H9 (cell line): ENCODE data around the gene SPHKAP. TPM values are rescaled to one million over a fixed set of nuclear protein-coding genes. Genes with fewer than 3 reads are reported as not detected.

ENCODE experiments used
- DNase-seq: peaks from one replicate; pipeline ENCODE4 v3.0.0-alpha.2; 2017
- H2AFZ ChIP-seq: one replicate; pipeline ENCODE4 v1.6.1; 2013; ENCODE audit warnings: mild to moderate bottlenecking, low read length, control low read depth, moderate library complexity
- H2AK5ac ChIP-seq: 2 replicates; pipeline ENCODE4 v1.6.1; 2013; ENCODE audit warnings: low read length, control low read depth, mixed read lengths; ENCODE audit not compliant: insufficient read length
- H2BK120ac ChIP-seq: one replicate; pipeline ENCODE4 v1.6.1; 2013; ENCODE audit warnings: low read depth, mild to moderate bottlenecking, low read length, control low read depth, inconsistent platforms; ENCODE audit not compliant: poor library complexity, severe bottlenecking
- H2BK12ac ChIP-seq: 2 replicates; pipeline ENCODE4 v1.6.1; 2013; ENCODE audit warnings: low read length, control low read depth, mixed read lengths, low read depth; ENCODE audit not compliant: insufficient read length
- H2BK15ac ChIP-seq: 2 replicates; pipeline ENCODE4 v1.6.1; 2013; ENCODE audit warnings: low read depth, low read length, control low read depth
- H2BK20ac ChIP-seq: one replicate; pipeline ENCODE4 v1.6.1; 2013; ENCODE audit warnings: low read depth, mild to moderate bottlenecking, low read length, control low read depth, inconsistent platforms; ENCODE audit not compliant: poor library complexity, severe bottlenecking
- H2BK5ac ChIP-seq: 2 replicates; pipeline ENCODE4 v1.6.1; 2013; ENCODE audit warnings: low read length, control low read depth, mixed read lengths; ENCODE audit not compliant: insufficient read length
- H3K14ac ChIP-seq: 2 replicates; pipeline ENCODE4 v1.6.1; 2013; ENCODE audit warnings: low read length, control low read depth; ENCODE audit not compliant: insufficient read depth
- H3K18ac ChIP-seq: 2 replicates; pipeline ENCODE4 v1.6.1; 2013; ENCODE audit warnings: low read depth, mild to moderate bottlenecking, mixed read lengths, low read length, control low read depth; ENCODE audit not compliant: insufficient read length
- H3K23ac ChIP-seq: 2 replicates; pipeline ENCODE4 v1.6.1; 2013; ENCODE audit warnings: low read length, control low read depth, mixed read lengths, low read depth; ENCODE audit not compliant: insufficient read length
- H3K23me2 ChIP-seq: 2 replicates; pipeline ENCODE4 v1.6.1; 2013; ENCODE audit warnings: low read depth, mild to moderate bottlenecking, mixed read lengths, low read length, control low read depth; ENCODE audit not compliant: insufficient read length, poor library complexity, severe bottlenecking
- H3K27ac ChIP-seq: 2 replicates; pipeline ENCODE4 v1.5.1; 2013; ENCODE audit warnings: low read length, control low read depth, mixed read lengths, low read depth; ENCODE audit not compliant: insufficient read length
- H3K27me3 ChIP-seq: 2 replicates; pipeline ENCODE4 v1.6.1; 2013; ENCODE audit warnings: low read length, control low read depth, inconsistent platforms; ENCODE audit not compliant: insufficient read depth
- H3K4ac ChIP-seq: 2 replicates; pipeline ENCODE4 v1.6.1; 2013; ENCODE audit warnings: low read depth, mild to moderate bottlenecking, control low read depth, inconsistent platforms, low read length, moderate library complexity
- H3K4me1 ChIP-seq: 2 replicates; pipeline ENCODE4 v1.6.1; 2013; ENCODE audit warnings: low read length, control low read depth, inconsistent platforms; ENCODE audit not compliant: insufficient read depth
- H3K4me2 ChIP-seq: 2 replicates; pipeline ENCODE4 v1.6.1; 2013; ENCODE audit warnings: low read length, control low read depth, mixed read lengths; ENCODE audit not compliant: insufficient read length, insufficient read depth
- H3K56ac ChIP-seq: 2 replicates; pipeline ENCODE4 v1.6.1; 2013; ENCODE audit warnings: low read depth, mild to moderate bottlenecking, mixed read lengths, low read length, control low read depth; ENCODE audit not compliant: insufficient read length
- H3K79me1 ChIP-seq: 2 replicates; pipeline ENCODE4 v1.6.1; 2013; ENCODE audit warnings: low read depth, mild to moderate bottlenecking, moderate library complexity, low read length, control low read depth, inconsistent platforms; ENCODE audit not compliant: insufficient read depth, poor library complexity, severe bottlenecking
- H3K79me2 ChIP-seq: 2 replicates; pipeline ENCODE4 v1.6.1; 2013; ENCODE audit warnings: low read length, control low read depth, inconsistent platforms; ENCODE audit not compliant: insufficient read depth
- H3K9ac ChIP-seq: 2 replicates; pipeline ENCODE4 v1.6.1; 2013; ENCODE audit warnings: low read length, control low read depth, mixed read lengths; ENCODE audit not compliant: insufficient read length; ENCODE audit errors: extremely low read depth
- H3K9me3 ChIP-seq: one replicate; pipeline ENCODE4 v1.6.1; 2013; ENCODE audit warnings: low read depth, low read length, inconsistent platforms; ENCODE audit not compliant: control insufficient read depth
- H3T11ph ChIP-seq: one replicate; pipeline ENCODE4 v1.6.1; 2013; ENCODE audit warnings: mild to moderate bottlenecking, low read length, control low read depth, inconsistent platforms
- H4K20me1 ChIP-seq: one replicate; pipeline ENCODE4 v1.6.1; 2013; ENCODE audit not compliant: control insufficient read depth, insufficient read length, insufficient read depth
- H4K5ac ChIP-seq: 2 replicates; pipeline ENCODE4 v1.6.1; 2013; ENCODE audit warnings: low read depth, mild to moderate bottlenecking, mixed read lengths, low read length, control low read depth; ENCODE audit not compliant: insufficient read length
- H4K8ac ChIP-seq: replicated peaks from 2 replicates; pipeline ENCODE4 v1.6.1; 2013; ENCODE audit warnings: low read length, control low read depth, mixed read lengths, low read depth; ENCODE audit not compliant: insufficient read length
- H4K91ac ChIP-seq: 2 replicates; pipeline ENCODE4 v1.6.1; 2013; ENCODE audit warnings: low read depth, mild to moderate bottlenecking, moderate library complexity, mixed read lengths, low read length, control low read depth; ENCODE audit not compliant: insufficient read length
- H3K27ac Mint-ChIP-seq, 3 experiments: 2 replicates in 2 of 3; 3 replicates in 1 of 3; pipeline ENCODE4 v1.8.0; 2020 to 2021; ENCODE audit warnings: mixed read lengths in 3 of 3, mild to moderate bottlenecking in 1 of 3, moderate library complexity in 1 of 3
- H3K27me3 Mint-ChIP-seq: 2 replicates; pipeline ENCODE4 v1.8.0; 2021; ENCODE audit warnings: low read depth, mild to moderate bottlenecking, moderate library complexity, mixed read lengths
- H3K36me3 Mint-ChIP-seq, 3 experiments: 2 replicates in 2 of 3; 3 replicates in 1 of 3; pipeline ENCODE4 v1.8.0; 2020 to 2021; ENCODE audit warnings: low read depth in 3 of 3, mixed read lengths in 3 of 3; ENCODE audit not compliant: insufficient read depth in 1 of 3
- H3K4me1 Mint-ChIP-seq, 2 experiments: 2 replicates each; pipeline ENCODE4 v1.8.0; 2020; ENCODE audit warnings: mixed read lengths in 2 of 2
- H3K4me3 Mint-ChIP-seq, 2 experiments: 2 replicates in 1 of 2; 3 replicates in 1 of 2; pipeline ENCODE4 v1.8.0; 2020 to 2021; ENCODE audit warnings: mild to moderate bottlenecking in 2 of 2, mixed read lengths in 2 of 2, moderate library complexity in 1 of 2
- H3K9me3 Mint-ChIP-seq, 2 experiments: 2 replicates in 1 of 2; 3 replicates in 1 of 2; pipeline ENCODE4 v1.8.0; 2020; ENCODE audit warnings: mild to moderate bottlenecking in 2 of 2, mixed read lengths in 2 of 2, moderate library complexity in 1 of 2
- CTCF ChIP-seq: fragments of 200-600 bp; sonication (generic); conservative IDR thresholded peaks from 3 replicates; pipeline ENCODE4 v1.8.0; 2021; ENCODE audit warnings: antibody characterized with exemption, mild to moderate bottlenecking
- WGBS: extraction: QIAGEN DNeasy Blood & Tissue Kit; methylation state at CpG from one replicate; pipeline ENCODE4 v1.1.7; 2013; ENCODE audit warnings: missing lambda C conversion rate, low lambda C conversion rate, mixed read lengths; ENCODE audit not compliant: insufficient read length; ENCODE audit errors: extremely low coverage; 5-methylcytosine and 5-hydroxymethylcytosine counted together
- total RNA-seq: library from RNA; stranded (reverse); gene quantifications from 2 replicates; pipeline ENCODE4 v1.2.1, GENCODE V29; 2021

SPHKAP gene
- total RNA-seq, 1 experiment from 2014 or later = not detected

- Histone ChIP-seq H2AK5ac (no peak overlapping the region), H3K27ac (no peak overlapping the region), H3K4me2 (no peak overlapping the region), H3T11ph (no peak overlapping the region), H3K23me2 (no peaks in the 10 kb centered on the region), H2BK5ac (no peak overlapping the region), H4K91ac (no peak overlapping the region), H3K14ac (no peak overlapping the region), H2BK12ac (no peak overlapping the region), H3K79me1 (no peaks in the 10 kb centered on the region), H4K8ac (no peak overlapping the region), H2BK120ac (no peak overlapping the region), H3K4ac (no peak overlapping the region), H3K18ac (no peak overlapping the region), H2BK15ac (no peak overlapping the region), H3K56ac (no peak overlapping the region), H2AFZ (no peak overlapping the region), H2BK20ac (no peak overlapping the region), H3K27me3 (no peaks in the 10 kb centered on the region), H3K23ac (no peak overlapping the region), H3K79me2 (no peaks in the 10 kb centered on the region), H4K5ac (no peak overlapping the region), H3K9me3 (peaks cover 9% of the 10 kb centered on the region), H4K20me1 (no peaks in the 10 kb centered on the region), H3K4me1 (no peaks in the 10 kb centered on the region), H3K9ac (no peak overlapping the region)
- no CpG with 5 or more reads among the region's 4 CpGs for WGBS
- no peaks in the 10 kb centered on the region for H3K4me1 Mint-ChIP-seq
- no peak for DNase-seq
- no peak overlapping the region; a peak in 1 of 7 replicates for H3K27ac Mint-ChIP-seq
- peaks cover 21 to 28% of the 10 kb centered on the region in 2 experiments for H3K9me3 Mint-ChIP-seq
- no peaks in the 10 kb centered on the region for H3K27me3 Mint-ChIP-seq
- no peak overlapping the region for H3K4me3 Mint-ChIP-seq
- H3K36me3 Mint-ChIP-seq = peaks cover 8 to 20% (median 9%) of the 10 kb centered on the region in 3 experiments; a peak in 6 of 7 replicates
- TF ChIP-seq CTCF = no peak
These were observed 94.9 kb downstream of the SPHKAP start for GRCh38 chr2:228086561-228086960.
